ENCODE measurements around the gene MRPL55. TPM values are rescaled to one million over a fixed set of nuclear protein-coding genes. Genes with fewer than 3 reads are reported as not detected.
A peak's percentile ranks its signal among the peaks of the same experiment; 100 is the strongest.

MRPL55 gene
- total and polyA plus RNA-seq, 2 experiments from 2014 or later = 57.5 to 95.1 TPM

- Histone ChIP-seq H3K4me3 (no peak overlapping the region; the same call in 1 of the 2 replicates), H3K4me1 (ENCODE audit: insufficient read depth) (peaks cover 10% of the 10 kb centered on the region), H4K20me1 (ENCODE audit: insufficient read depth) (peaks cover 9% of the 10 kb centered on the region), H3K27ac (peak overlapping the region; percentile 28), H3K9me2 (ENCODE audit: insufficient read depth) (no peaks in the 10 kb centered on the region), H3K9me3 (ENCODE audit: low read depth) (no peaks in the 10 kb centered on the region), H3K4me2 (ENCODE audit: unreplicated experiment) (no peak overlapping the region), H2AFZ (no peak overlapping the region), H3K79me2 (ENCODE audit: insufficient read depth) (peaks cover 64% of the 10 kb centered on the region), H3K27me3 (replicated peaks; ENCODE audit: insufficient read depth) (no peaks in the 10 kb centered on the region), H3K9ac (peak overlapping the region; percentile 86; the same call in 1 of the 2 replicates), H3F3A (ENCODE audit: insufficient read depth) (peaks cover 33% of the 10 kb centered on the region), H3K36me3 (ENCODE audit: low read depth) (peaks cover 20% of the 10 kb centered on the region; the same call in 1 of the 2 replicates)
- WGBS, 2 experiments (ENCODE audit: low coverage in 1 of 2, low lambda C conversion rate in 2 of 2, missing lambda C conversion rate in 2 of 2) = 66 to 70% methylated on average over 11 to 12 of the region's 12 CpGs
- in situ Hi-C loops (cut with MboI) = no loop called here
- DNase-seq = no peak
- TF ChIP-seq EZH2 (IDR thresholded peaks at IDR 0.05; ENCODE audit: insufficient read depth, poor library complexity, severe bottlenecking) (no peak), EZH2phosphoT487 (IDR thresholded peaks at IDR 0.05; ENCODE audit: insufficient read depth, low read depth) (no peak)
These were observed 8.1 kb downstream of the MRPL55 start for GRCh38 chr1:228100822-228101613.

DNA sequence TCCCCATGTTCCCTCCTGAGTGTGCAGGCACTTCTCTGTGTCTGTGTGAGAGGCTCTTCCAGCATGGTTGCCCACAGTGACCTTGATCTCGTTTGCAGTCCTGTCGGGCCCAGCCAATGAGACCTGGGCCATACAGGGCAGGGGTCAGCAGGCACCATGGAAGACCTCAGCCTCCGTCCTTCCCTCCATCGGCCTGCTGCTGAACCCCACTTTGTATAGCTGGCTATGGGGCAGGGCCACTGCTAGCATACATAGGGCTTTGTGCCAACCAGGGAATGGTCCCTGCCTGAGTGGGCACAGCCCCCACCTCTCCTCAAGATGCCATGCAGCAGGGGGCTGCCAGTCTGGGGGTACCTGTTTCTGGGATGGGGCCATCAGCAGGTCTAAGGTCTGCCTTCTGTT is 9.8 kb downstream of the MRPL55 start:
- no peak overlapping the region for H3K9ac ChIP-seq
- no peak overlapping the region for H3K27ac ChIP-seq
- DNase-seq = no peak
- no peaks in the 10 kb centered on the region for H3K9me3 ChIP-seq (ENCODE audit: low read depth)
- TF ChIP-seq EZH2phosphoT487 (IDR thresholded peaks at IDR 0.05; ENCODE audit: insufficient read depth, low read depth) (no peak), EZH2 (IDR thresholded peaks at IDR 0.05; ENCODE audit: insufficient read depth, poor library complexity, severe bottlenecking) (no peak)
- H3K4me3 ChIP-seq = no peak overlapping the region
- H3K9me2 ChIP-seq (ENCODE audit: insufficient read depth) = no peaks in the 10 kb centered on the region
- no peaks in the 10 kb centered on the region for H3K27me3 ChIP-seq (replicated peaks; ENCODE audit: insufficient read depth)
- peaks cover 20% of the 10 kb centered on the region; the same call in 1 of the 2 replicates for H3K36me3 ChIP-seq (ENCODE audit: low read depth)
- in situ Hi-C loops (cut with MboI) = no loop called here
- H2AFZ ChIP-seq = no peak overlapping the region
- no peak overlapping the region for H3K4me2 ChIP-seq (ENCODE audit: unreplicated experiment)
- peaks cover 81% of the 10 kb centered on the region for H3K79me2 ChIP-seq (ENCODE audit: insufficient read depth)
- H3F3A ChIP-seq (ENCODE audit: insufficient read depth) = peaks cover 33% of the 10 kb centered on the region
- 62 to 69% methylated on average over 4 of the region's 4 CpGs for WGBS, 2 experiments (ENCODE audit: low coverage in 1 of 2, low lambda C conversion rate in 2 of 2, missing lambda C conversion rate in 2 of 2)
- peaks cover 26% of the 10 kb centered on the region for H4K20me1 ChIP-seq (ENCODE audit: insufficient read depth)
- H3K4me1 ChIP-seq (ENCODE audit: insufficient read depth) = peaks cover 17% of the 10 kb centered on the region

DNA sequence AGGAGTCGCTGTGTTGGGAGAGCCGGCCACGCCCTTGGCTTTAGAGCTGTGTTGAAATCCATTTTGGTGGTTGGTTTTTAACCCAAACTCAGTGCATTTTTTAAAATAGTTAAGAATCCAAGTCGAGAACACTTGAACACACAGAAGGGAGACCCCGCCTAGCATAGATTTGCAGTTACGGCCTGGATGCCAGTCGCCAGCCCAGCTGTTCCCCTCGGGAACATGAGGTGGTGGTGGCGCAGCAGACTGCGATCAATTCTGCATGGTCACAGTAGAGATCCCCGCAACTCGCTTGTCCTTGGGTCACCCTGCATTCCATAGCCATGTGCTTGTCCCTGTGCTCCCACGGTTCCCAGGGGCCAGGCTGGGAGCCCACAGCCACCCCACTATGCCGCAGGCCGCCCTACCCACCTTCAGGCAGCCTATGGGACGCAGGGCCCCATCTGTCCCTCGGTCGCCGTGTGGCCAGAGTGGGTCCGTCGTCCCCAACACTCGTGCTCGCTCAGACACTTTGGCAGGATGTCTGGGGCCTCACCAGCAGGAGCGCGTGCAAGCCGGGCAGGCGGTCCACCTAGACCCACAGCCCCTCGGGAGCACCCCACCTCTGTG is 10.7 kb downstream of the MRPL55 start:
- Histone ChIP-seq H3K9me2 (ENCODE audit: insufficient read depth) (no peaks in the 10 kb centered on the region), H3K4me3 (no peak overlapping the region), H4K20me1 (ENCODE audit: insufficient read depth) (peaks cover 35% of the 10 kb centered on the region), H3K4me2 (ENCODE audit: unreplicated experiment) (no peak overlapping the region), H3K79me2 (ENCODE audit: insufficient read depth) (peaks cover 90% of the 10 kb centered on the region), H3F3A (ENCODE audit: insufficient read depth) (peaks cover 33% of the 10 kb centered on the region), H3K4me1 (ENCODE audit: insufficient read depth) (peaks cover 8% of the 10 kb centered on the region), H3K27me3 (replicated peaks; ENCODE audit: insufficient read depth) (no peaks in the 10 kb centered on the region), H3K9ac (no peak overlapping the region), H3K36me3 (ENCODE audit: low read depth) (peaks cover 20% of the 10 kb centered on the region; the same call in 1 of the 2 replicates), H2AFZ (no peak overlapping the region), H3K9me3 (ENCODE audit: low read depth) (no peaks in the 10 kb centered on the region), H3K27ac (no peak overlapping the region; the same call in 1 of the 2 replicates)
- DNase-seq = no peak
- 84 to 89% methylated on average over 27 to 28 of the region's 28 CpGs for WGBS, 2 experiments (ENCODE audit: low coverage in 1 of 2, low lambda C conversion rate in 2 of 2, missing lambda C conversion rate in 2 of 2)
- in situ Hi-C loops (cut with MboI) = no loop called here
- TF ChIP-seq EZH2 (IDR thresholded peaks at IDR 0.05; ENCODE audit: insufficient read depth, poor library complexity, severe bottlenecking) (no peak), EZH2phosphoT487 (IDR thresholded peaks at IDR 0.05; ENCODE audit: insufficient read depth, low read depth) (no peak)

GRCh38 chr1:228097333-228098081 is 11.6 kb downstream of the MRPL55 start:
- no peak for TF ChIP-seq EZH2 (IDR thresholded peaks at IDR 0.05; ENCODE audit: insufficient read depth, poor library complexity, severe bottlenecking)
- H3K27me3 ChIP-seq (replicated peaks; ENCODE audit: insufficient read depth) = no peaks in the 10 kb centered on the region
- peaks cover 99% of the 10 kb centered on the region for H3K79me2 ChIP-seq (ENCODE audit: insufficient read depth)
- peaks cover 40% of the 10 kb centered on the region for H4K20me1 ChIP-seq (ENCODE audit: insufficient read depth)
- H2AFZ ChIP-seq = no peak overlapping the region
- H3K4me2 ChIP-seq (ENCODE audit: unreplicated experiment) = no peak overlapping the region
- peaks cover 20% of the 10 kb centered on the region; the same call in 1 of the 2 replicates for H3K36me3 ChIP-seq (ENCODE audit: low read depth)
- peaks cover 8% of the 10 kb centered on the region; the same call in 1 of the 2 replicates for H3K4me1 ChIP-seq (ENCODE audit: insufficient read depth)
- H3K9ac ChIP-seq = no peak overlapping the region
- in situ Hi-C loops (cut with MboI) = no loop called here
- DNase-seq = no peak
- no peaks in the 10 kb centered on the region for H3K9me2 ChIP-seq (ENCODE audit: insufficient read depth)
- no peaks in the 10 kb centered on the region for H3K9me3 ChIP-seq (ENCODE audit: low read depth)
- H3F3A ChIP-seq (ENCODE audit: insufficient read depth) = peaks cover 33% of the 10 kb centered on the region
- H3K27ac ChIP-seq = no peak overlapping the region
- 84 to 87% methylated on average over 32 to 34 of the region's 34 CpGs for WGBS, 2 experiments (ENCODE audit: low coverage in 1 of 2, low lambda C conversion rate in 2 of 2, missing lambda C conversion rate in 2 of 2)
- H3K4me3 ChIP-seq = no peak overlapping the region
